ENCODE data around the gene RAB36.

Gene RAB36

GRCh38 chr22:23137905-23138561 lies 7.2 kb upstream of the RAB36 start:
- no peak for DNase-seq (ENCODE audit: low spot score)

GRCh38 chr22:23138584-23139435 lies 6.5 kb upstream of the RAB36 start:
- no peak for DNase-seq (ENCODE audit: low spot score)

- no peak for DNase-seq (ENCODE audit: low spot score)
These were observed 4.9 kb upstream of the RAB36 start for GRCh38 chr22:23140385-23140784.

- no peak for DNase-seq (ENCODE audit: low spot score)
These were observed 2.7 kb upstream of the RAB36 start for GRCh38 chr22:23142546-23143105.

- DNase-seq (ENCODE audit: low spot score) = no peak
These were observed 2.2 kb upstream of the RAB36 start for GRCh38 chr22:23143119-23143518.

- no peak for DNase-seq (ENCODE audit: low spot score)
These were observed 845 bp upstream of the RAB36 start for GRCh38 chr22:23144432-23144831.

- DNase-seq (ENCODE audit: low spot score) = no peak
These were observed 697 bp downstream of the RAB36 start for GRCh38 chr22:23145878-23146470.

- no peak for DNase-seq (ENCODE audit: low spot score)
These were observed 1.4 kb downstream of the RAB36 start for GRCh38 chr22:23146478-23147205.

- no peak for DNase-seq (ENCODE audit: low spot score)
These were observed 2.5 kb downstream of the RAB36 start for GRCh38 chr22:23147617-23148387.

- no peak for DNase-seq (ENCODE audit: low spot score)
These were observed 4.5 kb downstream of the RAB36 start for GRCh38 chr22:23149743-23150238.

GRCh38 chr22:23150762-23151161 lies 5.5 kb downstream of the RAB36 start:
- DNase-seq (ENCODE audit: low spot score) = no peak

GRCh38 chr22:23151827-23152226 lies 6.5 kb downstream of the RAB36 start:
- no peak for DNase-seq (ENCODE audit: low spot score)

- no peak for DNase-seq (ENCODE audit: low spot score)
These were observed 7.2 kb downstream of the RAB36 start for GRCh38 chr22:23152238-23153114.

GRCh38 chr22:23153994-23154393 lies 8.7 kb downstream of the RAB36 start:
- no peak for DNase-seq (ENCODE audit: low spot score)

- no peak for DNase-seq (ENCODE audit: low spot score)
These were observed 9.2 kb downstream of the RAB36 start for GRCh38 chr22:23154461-23154860.

GRCh38 chr22:23155143-23155542 lies 9.9 kb downstream of the RAB36 start:
- DNase-seq (ENCODE audit: low spot score) = no peak

- no peak for DNase-seq (ENCODE audit: low spot score)
These were observed 10.6 kb downstream of the RAB36 start for GRCh38 chr22:23155831-23156230.

- no peak for DNase-seq (ENCODE audit: low spot score)
These were observed 11.0 kb downstream of the RAB36 start for GRCh38 chr22:23156286-23156685.

GRCh38 chr22:23157560-23158515 lies 12.6 kb downstream of the RAB36 start:
- DNase-seq (ENCODE audit: low spot score) = no peak

Measured in hematopoietic multipotent progenitor cell treated with erythropoietin and hydrocortisone succinate and interleukin-3 and kit ligand, for 17 days (in vitro differentiated cells).